Endothelial cell of hepatic sinusoid (primary cell): ENCODE results near the gene CELSR1.

Experiments
- in situ Hi-C: cut with HindIII; loops from 2 replicates; pipeline ENCODE4 v1.10.0; 2017; ENCODE audit warnings: low sequenced_read_pairs

CELSR1 gene

DNA sequence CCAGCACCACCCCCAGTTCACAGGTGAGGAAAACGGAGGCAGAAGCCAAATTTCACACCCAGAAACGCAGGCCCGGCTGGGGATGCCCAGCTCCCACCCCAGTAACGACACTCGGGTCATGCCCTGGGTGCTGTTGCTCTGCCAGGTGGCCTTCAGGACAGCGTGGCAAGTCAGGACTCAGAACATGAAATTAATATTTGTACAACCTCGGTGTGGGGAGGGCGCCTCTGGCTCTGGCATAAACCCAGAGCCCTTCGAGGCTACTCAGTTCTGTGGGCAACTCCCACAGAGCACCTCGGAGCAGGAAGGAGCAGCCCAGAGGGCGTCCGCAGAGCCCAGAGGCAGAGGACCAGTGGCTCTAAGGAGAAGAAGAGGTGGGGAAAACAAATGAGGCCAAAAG is 71.6 kb downstream of the CELSR1 start:
- in situ Hi-C loops: no loop called here

DNA sequence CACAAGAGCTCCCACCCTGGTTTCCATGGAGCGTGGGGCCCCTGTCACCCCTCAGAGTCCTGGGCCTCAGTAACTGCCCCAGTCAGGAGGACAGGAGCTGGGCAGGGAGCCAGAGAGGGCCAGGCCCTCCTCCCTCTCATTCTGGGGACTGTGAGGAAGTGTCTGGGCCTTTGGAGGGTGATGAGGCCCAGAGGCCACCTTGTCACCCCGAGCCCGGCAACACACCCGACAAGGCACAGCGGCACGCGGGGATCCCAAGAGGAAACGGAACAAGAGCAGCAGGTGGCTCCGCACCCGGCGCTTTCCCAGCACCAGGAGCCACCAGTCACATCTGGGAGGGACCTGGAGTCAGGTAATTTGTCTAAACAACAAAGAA is 72.1 kb downstream of the CELSR1 start:
- in situ Hi-C loops: no loop called here

GRCh38 chr22:46464701-46465344 is 72.6 kb downstream of the CELSR1 start:
- in situ Hi-C loops: no loop called here

- in situ Hi-C loops: no loop called here
These were observed 73.1 kb downstream of the CELSR1 start for GRCh38 chr22:46464296-46464695.

GRCh38 chr22:46463435-46464227 is 73.8 kb downstream of the CELSR1 start:
- in situ Hi-C loops: no loop called here

DNA sequence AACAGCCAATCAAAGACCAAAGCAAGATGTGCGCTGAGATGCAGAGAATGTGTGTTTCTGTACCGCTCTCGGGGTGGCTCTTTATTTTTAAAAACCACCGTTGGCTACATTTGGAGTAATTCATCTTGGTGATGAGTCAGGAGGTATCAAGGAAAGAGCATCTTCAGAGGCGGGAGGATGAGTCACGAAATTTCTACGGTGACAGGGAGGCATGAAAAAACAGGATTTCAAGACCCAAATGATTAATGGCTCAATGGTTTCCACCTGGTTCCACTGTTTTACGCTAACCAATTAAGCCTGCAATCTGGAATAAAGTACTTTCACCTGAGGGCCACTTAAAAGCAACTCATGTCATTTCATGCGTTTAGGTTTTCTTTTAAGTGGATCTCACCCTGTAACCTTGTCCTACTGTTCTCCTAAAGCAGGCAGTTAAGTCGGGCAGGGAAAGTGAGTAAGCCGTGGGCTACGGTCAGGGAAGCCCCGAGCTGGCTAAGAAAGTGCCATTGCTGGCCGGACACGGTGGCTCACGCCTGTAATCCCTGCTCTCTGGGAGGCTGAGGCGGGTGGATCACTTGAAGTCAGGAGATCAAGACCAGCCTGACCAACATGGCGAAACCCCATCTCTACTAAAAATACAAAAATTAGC is 74.6 kb downstream of the CELSR1 start:
- in situ Hi-C loops: no loop called here

DNA sequence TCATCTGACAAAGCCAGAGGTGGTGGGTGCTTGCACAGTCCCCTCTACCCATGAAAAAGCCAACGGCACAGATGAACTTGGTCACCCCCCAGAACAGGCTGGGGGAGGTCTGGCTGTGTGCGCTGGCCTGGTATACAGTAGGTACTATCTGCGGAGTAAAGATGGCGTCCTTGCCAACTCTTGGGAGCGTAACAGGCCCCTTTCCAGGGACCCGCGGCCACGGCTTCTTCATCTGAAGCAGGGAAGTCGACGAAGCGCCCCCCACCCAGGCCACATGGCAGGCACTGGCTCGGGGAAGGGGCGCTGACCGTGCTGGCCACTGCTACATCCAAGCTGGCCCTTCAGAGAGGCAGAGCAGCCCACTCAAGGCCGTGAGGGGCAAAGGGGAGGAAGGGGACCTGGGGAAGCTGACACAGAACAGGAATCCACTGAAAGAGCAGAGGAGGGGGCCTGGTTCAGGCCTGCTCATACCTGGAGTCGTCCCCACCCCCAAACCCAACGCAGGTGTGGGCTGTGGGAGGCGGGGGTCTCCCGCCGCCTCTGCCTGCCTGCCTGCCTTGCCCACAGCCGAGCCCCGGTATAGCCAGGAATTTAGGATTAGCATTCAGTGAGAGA is 75.7 kb downstream of the CELSR1 start:
- in situ Hi-C loops: no loop called here

- in situ Hi-C loops: no loop called here
These were observed 76.6 kb downstream of the CELSR1 start for GRCh38 chr22:46460857-46461256.

DNA sequence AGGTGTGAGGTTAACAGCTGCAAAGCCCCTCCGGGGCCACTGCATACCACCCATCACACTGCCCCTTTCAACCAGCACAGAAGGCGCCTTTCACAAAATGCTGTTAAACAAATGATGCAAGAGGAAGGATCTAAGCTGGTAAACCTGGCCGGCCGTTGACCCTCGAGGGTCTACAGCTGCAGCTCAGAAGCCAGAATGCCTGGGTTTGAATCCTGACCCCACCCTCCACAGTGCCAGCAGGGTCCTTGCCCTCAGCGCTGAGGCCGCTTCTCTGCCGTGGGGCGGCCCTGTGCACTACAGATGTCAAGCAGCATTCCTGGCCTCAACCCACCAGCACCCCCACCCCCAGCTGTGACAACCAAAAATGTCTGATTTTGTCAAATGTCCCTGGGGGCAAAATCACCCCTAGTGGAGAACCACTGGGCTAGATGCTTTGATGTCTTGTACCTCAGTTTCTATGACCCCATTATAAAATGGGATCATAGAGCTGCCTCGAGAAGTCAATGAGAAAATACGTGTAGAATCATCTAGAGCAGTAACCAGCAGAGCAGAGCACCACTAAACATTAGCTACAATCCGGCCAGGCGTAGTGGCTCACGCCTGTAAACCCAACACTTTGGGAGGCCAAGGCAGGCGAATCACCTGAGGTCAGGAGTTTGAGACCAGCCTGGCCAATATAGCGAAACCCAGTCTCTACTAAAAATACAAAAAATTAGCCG is 77.9 kb downstream of the CELSR1 start:
- in situ Hi-C loops: no loop called here

- in situ Hi-C loops: no loop called here
These were observed 78.9 kb downstream of the CELSR1 start for GRCh38 chr22:46458525-46458924.

DNA sequence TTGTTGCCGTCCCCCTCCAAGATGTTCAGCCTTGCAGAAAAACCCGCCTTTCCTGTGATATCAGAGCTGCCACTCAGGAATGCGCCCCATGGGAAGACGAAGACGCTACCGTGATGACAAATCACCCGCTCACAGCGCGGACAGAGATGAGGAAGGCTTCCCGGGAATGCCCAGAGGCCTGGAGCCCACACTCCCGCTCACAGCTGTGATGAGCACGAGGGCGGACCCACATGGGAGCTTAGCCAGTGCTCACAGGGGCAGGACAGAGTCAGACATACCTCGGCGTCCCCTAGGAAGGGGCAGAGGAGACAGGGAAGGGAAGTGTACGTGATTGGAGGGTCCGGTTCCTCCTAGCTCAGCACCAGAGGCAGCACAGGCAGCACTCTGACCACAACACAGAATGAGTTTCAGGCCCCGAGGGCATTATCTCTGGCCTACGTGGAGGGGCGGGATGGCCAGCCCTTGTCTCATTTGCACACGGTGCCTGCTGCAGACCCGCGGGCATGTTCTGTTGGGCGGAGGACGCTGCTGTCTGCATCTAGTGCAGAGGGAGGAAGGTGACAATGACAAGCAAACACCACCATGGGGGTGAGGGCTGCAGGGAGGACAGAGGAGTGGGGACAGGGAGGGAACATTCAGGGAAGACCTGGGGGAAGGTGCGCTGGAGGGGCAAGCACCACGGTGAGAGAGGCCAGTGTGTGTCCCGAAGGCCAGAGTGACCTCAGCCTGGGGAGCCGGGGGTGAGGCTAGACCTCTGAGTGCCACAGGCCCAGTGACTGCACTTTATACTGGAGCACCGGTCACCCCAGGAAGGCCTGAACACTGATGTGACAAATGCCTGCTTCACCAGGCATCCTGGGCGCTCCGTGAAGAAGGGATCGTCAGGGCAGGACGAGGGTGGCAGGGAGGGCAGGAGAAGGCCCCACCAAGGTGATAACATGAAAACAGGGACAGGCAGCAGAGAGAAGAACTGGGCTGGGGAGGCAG is 79.6 kb downstream of the CELSR1 start:
- in situ Hi-C loops: no loop called here

- in situ Hi-C loops: no loop called here
These were observed 80.6 kb downstream of the CELSR1 start for GRCh38 chr22:46456818-46457163.

- in situ Hi-C loops: no loop called here
These were observed 82.0 kb downstream of the CELSR1 start for GRCh38 chr22:46455446-46455845.

GRCh38 chr22:46454504-46455269 is 82.7 kb downstream of the CELSR1 start:
- in situ Hi-C loops: no loop called here

GRCh38 chr22:46453829-46454503 is 83.5 kb downstream of the CELSR1 start:
- in situ Hi-C loops: no loop called here

- in situ Hi-C loops: no loop called here
These were observed 84.2 kb downstream of the CELSR1 start for GRCh38 chr22:46453006-46453828.

DNA sequence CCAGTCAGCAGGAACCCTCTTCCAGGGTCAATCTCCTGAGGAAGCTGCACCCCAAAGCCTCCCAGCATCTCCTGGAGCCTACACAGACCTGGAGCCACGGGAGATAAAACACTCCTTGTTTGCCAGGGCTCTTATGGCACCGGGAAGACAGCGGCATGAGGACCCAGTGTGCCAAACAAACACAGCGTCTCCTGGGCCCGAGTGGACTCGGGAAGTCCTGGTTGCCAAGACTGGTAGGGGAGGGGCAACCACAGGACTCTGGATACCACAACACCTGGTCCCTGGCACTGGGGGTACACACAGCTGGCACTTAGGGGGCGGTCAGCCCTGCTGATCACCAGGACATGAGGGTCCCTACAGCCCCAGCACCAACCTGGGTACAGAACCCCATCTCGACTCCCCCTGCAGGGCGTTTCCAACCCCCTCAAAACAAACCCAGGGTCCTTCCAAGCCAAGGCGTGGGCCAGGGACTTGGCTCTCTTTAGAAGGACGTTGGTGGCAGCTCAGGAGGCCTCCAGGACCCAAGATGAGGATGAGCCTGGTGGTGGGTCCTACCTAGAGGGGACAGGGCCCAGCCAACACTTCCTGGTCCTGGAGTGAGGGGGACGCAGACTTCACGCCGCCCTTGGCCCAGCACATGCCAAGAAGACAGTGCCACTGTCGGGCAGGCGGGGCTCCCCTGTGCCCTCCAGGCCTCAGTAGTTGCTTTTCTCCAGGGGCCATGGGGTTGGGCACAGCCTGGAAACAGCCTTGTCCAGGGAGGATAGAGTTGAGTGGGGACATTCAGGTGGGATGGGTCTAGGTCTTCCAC is 85.0 kb downstream of the CELSR1 start:
- in situ Hi-C loops: no loop called here
